Ascending aorta (tissue), 2 donors: ENCODE results near the gene EHBP1L1. TPM values are rescaled to one million over a fixed set of nuclear protein-coding genes. Genes with fewer than 3 reads are reported as not detected.

Source experiments
- DNase-seq, 2 donors: peaks; one replicate each; pipeline ENCODE4 v3.0.0-alpha.2; 2019; ENCODE audit warnings: low spot score in 2 of 2
- H3K27ac ChIP-seq, 2 donors: fragments of 200-600 bp; sonication (generic); one replicate each; pipeline ENCODE4 v1.5.1; 2016 to 2017; ENCODE audit warnings: mild to moderate bottlenecking in 1 of 2
- H3K27me3 ChIP-seq: fragments of 200-600 bp; sonication (generic); one replicate; pipeline ENCODE4 v1.5.1; 2017
- H3K36me3 ChIP-seq, 2 donors: fragments of 200-600 bp; sonication (generic); one replicate each; pipeline ENCODE4 v1.5.1; 2016
- H3K4me1 ChIP-seq, 2 donors: fragments of 200-600 bp; sonication (generic); one replicate each; pipeline ENCODE4 v1.5.1; 2016 to 2017; ENCODE audit warnings: mild to moderate bottlenecking in 1 of 2
- H3K4me3 ChIP-seq, 2 donors: fragments of 200-600 bp; sonication (generic); one replicate each; pipeline ENCODE4 v1.5.1; 2016 to 2017; ENCODE audit warnings: mild to moderate bottlenecking in 1 of 2
- H3K9me3 ChIP-seq, 2 donors: fragments of 200-600 bp; sonication (generic); one replicate each; pipeline ENCODE4 v1.5.1; 2016
- CTCF ChIP-seq, 3 experiments: fragments of 200-600 bp in 2 of 3; fragments of 450-650 bp in 1 of 3; sonication (generic) in 2 of 3; IDR thresholded peaks; one replicate each; pipeline ENCODE4 v1.5.1; 2016 to 2019; ENCODE audit warnings: antibody characterized with exemption in 3 of 3, mild to moderate bottlenecking in 1 of 3, moderate library complexity in 1 of 3
- intact Hi-C: fragments of 100-400 bp; cut with DNase I; formaldehyde crosslinking; loops from one replicate; pipeline ENCODE4 v1.15.1; 2023
- total RNA-seq: library from RNA; depleted of rRNA; stranded (reverse); fragments of >200 nt; gene quantifications from one replicate; pipeline ENCODE4 v1.1.0, GENCODE V29; 2016

Gene EHBP1L1
- total RNA-seq, 1 donor from 2014 or later = 418 TPM

GRCh38 chr11:65579291-65579690 is 3.4 kb downstream of the EHBP1L1 start:
- Histone ChIP-seq H3K4me1 (peaks cover 12 to 20% of the 10 kb centered on the region in 2 donors), H3K4me3 (no peak overlapping the region), H3K27me3 (no peaks in the 10 kb centered on the region), H3K27ac (peak overlapping the region; percentile 96 to 99), H3K9me3 (no peaks in the 10 kb centered on the region), H3K36me3 (peaks cover 56 to 59% of the 10 kb centered on the region in 2 donors)
- no peak for DNase-seq
- no peak for TF ChIP-seq CTCF (IDR thresholded peaks at IDR 0.05)
- intact Hi-C loops = no loop called here

- peaks cover 62 to 64% of the 10 kb centered on the region in 2 donors for H3K36me3 ChIP-seq
- H3K9me3 ChIP-seq = no peaks in the 10 kb centered on the region
- TF ChIP-seq CTCF (IDR thresholded peaks at IDR 0.05) = no peak
- no peak overlapping the region for H3K4me3 ChIP-seq
- DNase-seq = no peak
- intact Hi-C loops = no loop called here
- no peaks in the 10 kb centered on the region for H3K27me3 ChIP-seq
- peak overlapping the region; percentile 38 to 69 for H3K27ac ChIP-seq
- peaks cover 7 to 15% of the 10 kb centered on the region in 2 donors for H3K4me1 ChIP-seq
These were observed 4.3 kb downstream of the EHBP1L1 start for GRCh38 chr11:65580031-65580692.

GRCh38 chr11:65580756-65581155 is 4.9 kb downstream of the EHBP1L1 start:
- no peak overlapping the region for H3K4me3 ChIP-seq
- DNase-seq = no peak
- peaks cover 68 to 69% of the 10 kb centered on the region in 2 donors for H3K36me3 ChIP-seq
- intact Hi-C loops = no loop called here
- H3K27ac ChIP-seq = peak overlapping the region; percentile 38 to 69
- no peaks in the 10 kb centered on the region for H3K9me3 ChIP-seq
- no peak for TF ChIP-seq CTCF (IDR thresholded peaks at IDR 0.05)
- peaks cover 7 to 15% of the 10 kb centered on the region in 2 donors for H3K4me1 ChIP-seq
- H3K27me3 ChIP-seq = no peaks in the 10 kb centered on the region

- intact Hi-C loops = no loop called here
- H3K36me3 ChIP-seq = peaks cover 74 to 81% of the 10 kb centered on the region in 2 donors
These were observed 6.1 kb downstream of the EHBP1L1 start for GRCh38 chr11:65581928-65582327.

GRCh38 chr11:65583589-65583988 is 7.7 kb downstream of the EHBP1L1 start:
- Histone ChIP-seq H3K4me1 (peaks cover 20 to 32% of the 10 kb centered on the region in 2 donors), H3K27ac (peak overlapping the region in 1 of 2 donors; percentile 3), H3K36me3 (peaks cover 75 to 82% of the 10 kb centered on the region in 2 donors), H3K9me3 (no peaks in the 10 kb centered on the region), H3K4me3 (no peak overlapping the region), H3K27me3 (no peaks in the 10 kb centered on the region)
- intact Hi-C loops = no loop called here
- DNase-seq = no peak
- TF ChIP-seq CTCF (IDR thresholded peaks at IDR 0.05) = no peak

More at GRCh38 chr11:65581928-65582327, 6.1 kb downstream of the EHBP1L1 start:
- H3K4me3 ChIP-seq = no peak overlapping the region
- H3K27me3 ChIP-seq = no peaks in the 10 kb centered on the region
- H3K9me3 ChIP-seq = no peaks in the 10 kb centered on the region
- peaks cover 14 to 27% of the 10 kb centered on the region in 2 donors for H3K4me1 ChIP-seq
- no peak for DNase-seq
- TF ChIP-seq CTCF (IDR thresholded peaks at IDR 0.05) = no peak
- H3K27ac ChIP-seq = peak overlapping the region; percentile 42 to 69
